Kidney tubule cell (primary cell): ENCODE results near the gene KIF24.
"Not testable (repeated sequence)": the region's sequence is repeated elsewhere in the genome, so short reads cannot be mapped to it uniquely, and the experiment has no call there.

Experiments used
- DNase-seq: peaks from one replicate; pipeline ENCODE4 v3.0.0-alpha.2; 2018; ENCODE audit warnings: low spot score

The KIF24 gene

DNA sequence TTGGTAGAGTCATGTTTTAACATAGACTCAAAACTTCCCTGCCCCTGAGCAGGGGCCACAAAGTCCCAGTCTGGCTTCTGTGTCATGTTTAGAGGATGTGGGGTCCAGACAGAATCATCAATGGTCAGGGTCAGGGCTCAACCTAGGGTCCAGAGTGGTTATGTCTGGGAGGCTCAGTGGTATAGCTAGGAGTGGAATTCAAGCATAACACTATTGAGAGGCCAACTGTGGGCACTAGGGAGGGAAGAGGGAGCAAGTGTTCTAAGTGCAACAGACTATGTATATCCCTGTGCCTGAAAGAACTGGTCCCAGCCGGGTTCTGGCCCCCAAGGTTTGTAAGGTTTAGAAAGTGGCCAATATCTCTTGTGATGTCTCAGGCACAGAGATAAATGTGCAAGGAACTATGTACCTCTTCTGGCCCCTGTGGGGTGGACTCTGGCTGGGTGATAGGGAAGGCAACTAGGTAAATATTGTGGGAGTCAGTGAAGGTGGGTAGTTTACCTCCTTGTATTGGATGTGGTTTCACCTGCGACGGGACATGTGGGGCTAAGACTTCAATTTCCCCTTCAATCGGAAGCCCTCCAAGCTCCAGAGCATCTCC, 33.6 kb upstream of the KIF24 start:
- DNase-seq: no peak

DNA sequence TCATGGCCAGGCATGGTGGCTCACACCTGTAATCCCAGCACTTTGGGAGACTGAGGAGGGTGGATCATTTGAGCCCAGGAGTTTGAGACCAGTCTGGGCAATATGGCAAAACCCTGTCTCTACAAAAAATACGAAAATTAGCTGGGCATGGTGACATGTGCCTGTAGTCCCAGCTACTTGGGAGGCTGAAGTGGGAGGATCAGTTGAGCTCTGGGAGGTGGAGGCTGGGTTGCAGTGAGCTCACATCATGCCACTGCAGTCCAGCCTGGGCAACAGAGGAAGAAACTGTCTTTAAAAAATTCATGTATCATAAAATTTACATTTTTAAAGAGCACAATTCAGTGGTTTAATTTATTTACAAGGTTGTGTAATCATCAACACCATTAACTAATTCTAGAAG, 23.9 kb upstream of the KIF24 start:
- not testable (repeated sequence) for DNase-seq

DNA sequence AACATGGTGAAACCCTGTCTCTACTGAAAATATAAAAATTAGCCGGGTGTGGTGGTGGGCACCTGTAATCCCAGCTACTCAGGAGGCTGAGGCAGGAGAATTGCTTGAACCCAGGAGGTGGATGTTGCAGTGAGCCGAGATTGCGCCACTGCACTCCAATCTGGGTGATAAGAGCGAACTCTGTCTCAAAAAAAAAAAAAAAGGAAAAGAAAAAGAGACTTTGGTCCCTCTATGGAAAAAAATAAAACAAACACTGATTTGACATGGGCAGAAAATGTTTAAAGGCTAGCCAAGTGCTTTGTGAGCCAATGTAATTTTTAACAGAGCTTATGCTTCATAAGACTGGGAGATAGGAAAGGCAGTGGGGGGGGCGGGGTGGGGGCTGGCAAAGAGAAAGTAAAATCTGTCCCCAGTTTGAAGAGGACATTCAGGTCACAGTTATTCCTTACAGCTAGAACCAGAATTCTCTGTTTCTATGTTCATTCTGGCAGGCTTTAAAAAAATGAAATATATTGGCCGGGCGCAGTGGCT, 23.1 kb upstream of the KIF24 start:
- not testable (repeated sequence) for DNase-seq

DNA sequence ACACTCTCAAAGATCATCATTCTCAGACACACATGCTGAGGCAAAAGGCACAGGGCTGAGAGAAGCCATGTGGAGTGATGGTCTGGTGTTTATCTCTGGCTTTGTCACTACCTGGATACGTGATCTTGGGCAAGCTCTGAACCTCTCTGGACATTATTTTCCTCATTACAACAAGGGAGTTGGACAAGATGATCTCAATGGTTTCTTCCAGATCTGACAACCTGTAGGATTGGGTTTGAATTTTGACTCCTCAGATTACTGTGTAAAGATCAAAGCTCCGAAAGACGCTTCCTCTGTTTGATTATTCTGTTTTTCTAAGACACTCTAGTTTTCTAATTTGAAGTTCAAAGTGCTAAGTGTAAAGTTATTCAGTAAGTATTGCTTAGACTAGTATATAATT, 20.3 kb upstream of the KIF24 start:
- no peak for DNase-seq

DNA sequence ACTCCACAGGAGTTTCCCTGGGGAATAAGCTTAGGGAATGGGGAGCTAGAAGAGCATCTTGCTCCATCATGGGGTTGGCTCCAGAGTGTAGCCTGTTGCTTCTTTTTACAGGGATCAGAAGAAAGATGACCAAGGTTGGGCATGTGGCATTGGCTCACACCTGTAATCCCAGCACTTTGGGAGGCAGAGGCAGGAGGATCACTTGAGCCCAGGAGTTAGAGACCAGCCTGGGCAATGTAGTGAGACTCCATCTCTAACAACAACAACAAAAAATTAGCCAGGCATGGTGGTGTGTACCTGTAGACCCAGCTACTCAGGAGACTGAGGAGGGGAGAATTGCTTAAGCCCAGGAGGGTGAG, 18.7 kb upstream of the KIF24 start:
- no peak for DNase-seq

GRCh38 chr9:34346873-34347799, 18.1 kb upstream of the KIF24 start:
- no peak for DNase-seq

DNA sequence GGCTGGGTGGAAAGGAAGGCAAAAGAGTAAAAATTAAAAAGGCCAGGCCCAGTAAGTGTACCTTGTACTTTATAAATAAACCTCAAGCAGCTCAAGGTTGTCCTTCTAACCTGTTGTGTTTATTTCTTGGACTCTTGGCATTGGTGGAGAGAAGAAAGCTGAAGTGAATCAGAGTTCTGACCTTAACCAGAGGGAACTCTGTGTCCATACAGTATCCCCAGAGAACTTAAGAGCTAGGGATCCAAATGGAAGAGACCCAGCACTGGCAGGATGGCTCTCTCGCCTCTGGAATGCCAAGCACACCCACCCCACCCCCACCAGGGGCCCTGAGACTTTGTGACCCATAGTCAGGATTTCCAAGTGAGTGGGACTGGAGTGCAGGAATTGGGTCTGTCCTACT, 14.5 kb upstream of the KIF24 start:
- DNase-seq: no peak

- no peak for DNase-seq
Observed at GRCh38 chr9:34343090-34343489, 14.0 kb upstream of the KIF24 start.

- DNase-seq: no peak
Observed at GRCh38 chr9:34341659-34342295, 12.7 kb upstream of the KIF24 start.

GRCh38 chr9:34338665-34339385, 9.8 kb upstream of the KIF24 start:
- no peak for DNase-seq

DNA sequence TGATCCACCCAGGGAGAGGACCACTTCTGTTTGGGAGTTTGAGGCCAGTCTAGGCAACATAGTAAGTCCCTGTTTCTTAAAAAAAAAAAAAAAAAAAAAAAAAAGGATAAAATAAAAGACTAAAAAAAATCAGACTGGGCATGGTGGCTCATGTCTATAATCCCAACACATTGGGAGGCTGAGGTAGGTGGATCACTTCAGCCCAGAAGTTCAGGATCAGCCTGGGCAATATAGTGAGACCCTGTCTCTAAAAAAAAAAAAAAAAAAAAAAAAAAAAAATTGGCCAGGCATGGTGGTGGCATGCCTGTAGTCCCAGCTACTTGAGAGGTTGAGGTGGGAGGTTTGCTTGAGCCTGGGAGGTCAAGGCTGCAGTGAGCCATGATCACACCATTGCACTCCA, 9.0 kb upstream of the KIF24 start:
- DNase-seq: not testable (repeated sequence)

- DNase-seq: no peak
Observed at GRCh38 chr9:34337403-34337802, 8.3 kb upstream of the KIF24 start.

DNA sequence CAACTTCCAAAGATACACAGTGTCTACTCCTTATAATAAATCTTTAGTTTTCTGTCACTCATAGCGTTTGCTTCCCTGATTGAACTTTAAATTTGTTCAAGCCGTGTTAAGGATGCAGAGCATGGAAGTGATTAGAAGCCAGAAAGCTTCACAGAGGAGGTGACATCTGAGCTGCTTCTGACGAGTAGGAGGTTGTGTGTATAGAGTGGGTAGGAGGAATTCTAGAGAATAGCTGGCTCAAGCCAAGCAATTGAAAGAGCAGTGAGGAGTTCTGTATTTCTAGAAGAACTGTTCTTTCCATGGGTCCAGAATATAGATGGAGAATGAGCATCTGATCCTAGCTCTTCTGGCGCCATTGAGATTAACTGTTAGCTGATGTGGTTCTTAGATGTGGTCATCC, 6.3 kb upstream of the KIF24 start:
- DNase-seq: no peak

DNA sequence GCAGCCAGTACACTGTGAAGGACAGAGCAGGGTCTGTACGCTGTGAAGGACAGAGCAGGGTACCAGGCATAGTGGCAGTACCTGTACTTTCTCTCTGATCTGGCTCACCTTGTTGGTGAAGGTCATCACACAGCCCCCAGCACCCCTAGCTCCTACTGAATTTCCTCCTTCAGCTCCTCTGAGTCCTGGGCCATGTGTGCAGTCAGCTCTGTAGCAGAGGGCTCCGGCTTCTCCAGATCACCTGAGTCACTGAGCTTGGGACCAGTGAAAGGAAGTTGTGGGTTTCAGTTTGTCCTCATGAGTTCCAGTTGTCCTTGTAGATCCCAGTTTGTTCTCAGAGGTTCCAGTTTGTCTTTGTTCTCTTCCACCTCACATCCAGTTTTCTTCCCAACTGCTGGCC, 5.8 kb upstream of the KIF24 start:
- peak; percentile 41 for DNase-seq

GRCh38 chr9:34334337-34334824, 5.3 kb upstream of the KIF24 start:
- DNase-seq: no peak

DNA sequence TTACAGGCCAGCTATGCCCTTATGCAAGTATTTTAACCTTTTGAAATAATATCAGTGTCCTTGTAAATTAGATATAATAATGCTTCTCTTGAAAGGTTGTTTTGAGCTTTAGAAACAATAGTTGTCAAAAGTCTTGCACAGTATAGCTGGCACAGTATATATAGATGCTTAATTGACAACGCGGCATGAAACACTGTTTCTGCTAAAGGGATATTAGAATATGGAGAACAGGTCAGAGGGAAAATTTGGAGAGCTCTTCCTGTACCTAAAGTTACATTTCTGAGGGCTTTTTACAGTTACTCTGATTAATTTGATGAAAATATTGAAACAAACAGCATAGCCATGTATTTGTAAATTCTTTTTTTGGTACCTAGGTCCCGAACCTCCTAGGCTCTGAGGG, 4.8 kb upstream of the KIF24 start:
- no peak for DNase-seq

DNA sequence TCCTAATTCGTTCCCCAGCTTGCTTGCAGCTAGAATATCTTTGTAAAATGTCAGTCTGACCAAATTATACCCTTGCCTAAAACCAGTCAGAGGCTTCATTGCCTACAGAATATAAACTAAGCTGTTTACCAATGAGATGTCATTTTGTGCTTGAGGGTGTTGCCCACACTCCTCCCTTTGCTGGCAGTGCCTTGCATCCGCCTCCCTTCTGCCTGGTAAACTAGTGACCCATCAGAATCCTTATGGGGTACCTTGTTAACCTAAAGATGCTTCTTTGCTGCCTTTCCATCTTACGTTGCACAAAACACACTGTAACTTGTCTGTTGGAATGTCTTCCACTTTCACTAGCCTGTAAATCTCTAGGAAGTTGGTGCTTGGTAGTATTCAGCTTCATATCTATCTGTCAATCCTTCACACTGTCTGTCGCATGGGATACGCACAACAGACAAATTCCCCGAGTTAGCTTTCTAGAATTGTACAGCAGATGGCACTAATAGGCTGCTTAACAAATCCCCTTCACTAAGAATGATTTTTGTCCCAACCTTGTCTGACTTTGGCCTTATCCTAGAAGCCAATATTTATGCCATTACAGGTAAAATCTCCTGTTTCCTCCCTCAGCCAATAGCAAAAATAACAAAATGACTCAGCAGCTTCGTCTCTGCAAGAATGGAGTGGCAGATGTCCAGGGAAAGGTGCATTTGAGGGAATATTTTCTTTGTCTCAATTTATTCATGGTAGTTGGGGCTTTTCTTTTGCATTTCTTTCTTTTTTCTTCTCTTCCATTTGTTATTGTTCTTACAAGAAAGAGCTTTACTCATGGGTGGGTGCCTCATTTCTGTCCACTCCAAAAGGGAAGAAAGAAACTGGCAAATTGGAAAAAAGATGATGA, 3.3 kb upstream of the KIF24 start:
- DNase-seq: peak; percentile 57

- no peak for DNase-seq
Observed at GRCh38 chr9:34331196-34331595, 2.1 kb upstream of the KIF24 start.

DNA sequence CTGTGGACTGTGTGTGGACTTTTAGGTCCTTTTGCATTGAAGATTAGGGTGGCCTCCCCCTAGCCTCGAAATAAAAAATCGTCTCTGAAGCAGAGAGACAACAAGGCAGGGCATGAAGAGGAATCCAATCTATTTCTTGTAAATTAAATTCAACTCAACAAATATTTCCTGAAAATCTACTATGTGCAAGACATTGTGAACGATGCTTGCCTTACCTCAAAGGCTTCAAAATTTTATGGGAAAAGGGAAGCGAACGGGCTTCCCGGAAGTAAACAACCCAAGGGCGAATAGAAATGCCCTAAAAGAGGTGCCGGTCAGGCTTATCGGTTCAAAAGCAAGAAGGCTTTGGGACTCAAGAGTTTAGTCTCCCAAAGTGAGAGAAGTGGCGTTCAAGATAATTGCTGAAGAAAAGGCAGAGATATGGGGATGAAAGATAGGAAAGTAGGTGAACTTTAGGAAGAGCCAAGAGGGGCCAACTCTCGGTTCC, 525 bp downstream of the KIF24 start:
- DNase-seq: peak; percentile 40

- no peak for DNase-seq
Observed at GRCh38 chr9:34326690-34327089, 2.4 kb downstream of the KIF24 start.
